ENCODE data around the gene CENPS. TPM values are rescaled to one million over a fixed set of nuclear protein-coding genes. Genes with fewer than 3 reads are reported as not detected.

The CENPS gene
- total and polyA plus RNA-seq, 2 of the 8 experiments (the other 6 are each of a cell fraction or from before 2014, with no cell fraction given): 7.8 to 20.3 TPM

GRCh38 chr1:10424651-10425050 lies 5.6 kb upstream of the CENPS start (continued):
- TF ChIP-seq, protein P1, sequence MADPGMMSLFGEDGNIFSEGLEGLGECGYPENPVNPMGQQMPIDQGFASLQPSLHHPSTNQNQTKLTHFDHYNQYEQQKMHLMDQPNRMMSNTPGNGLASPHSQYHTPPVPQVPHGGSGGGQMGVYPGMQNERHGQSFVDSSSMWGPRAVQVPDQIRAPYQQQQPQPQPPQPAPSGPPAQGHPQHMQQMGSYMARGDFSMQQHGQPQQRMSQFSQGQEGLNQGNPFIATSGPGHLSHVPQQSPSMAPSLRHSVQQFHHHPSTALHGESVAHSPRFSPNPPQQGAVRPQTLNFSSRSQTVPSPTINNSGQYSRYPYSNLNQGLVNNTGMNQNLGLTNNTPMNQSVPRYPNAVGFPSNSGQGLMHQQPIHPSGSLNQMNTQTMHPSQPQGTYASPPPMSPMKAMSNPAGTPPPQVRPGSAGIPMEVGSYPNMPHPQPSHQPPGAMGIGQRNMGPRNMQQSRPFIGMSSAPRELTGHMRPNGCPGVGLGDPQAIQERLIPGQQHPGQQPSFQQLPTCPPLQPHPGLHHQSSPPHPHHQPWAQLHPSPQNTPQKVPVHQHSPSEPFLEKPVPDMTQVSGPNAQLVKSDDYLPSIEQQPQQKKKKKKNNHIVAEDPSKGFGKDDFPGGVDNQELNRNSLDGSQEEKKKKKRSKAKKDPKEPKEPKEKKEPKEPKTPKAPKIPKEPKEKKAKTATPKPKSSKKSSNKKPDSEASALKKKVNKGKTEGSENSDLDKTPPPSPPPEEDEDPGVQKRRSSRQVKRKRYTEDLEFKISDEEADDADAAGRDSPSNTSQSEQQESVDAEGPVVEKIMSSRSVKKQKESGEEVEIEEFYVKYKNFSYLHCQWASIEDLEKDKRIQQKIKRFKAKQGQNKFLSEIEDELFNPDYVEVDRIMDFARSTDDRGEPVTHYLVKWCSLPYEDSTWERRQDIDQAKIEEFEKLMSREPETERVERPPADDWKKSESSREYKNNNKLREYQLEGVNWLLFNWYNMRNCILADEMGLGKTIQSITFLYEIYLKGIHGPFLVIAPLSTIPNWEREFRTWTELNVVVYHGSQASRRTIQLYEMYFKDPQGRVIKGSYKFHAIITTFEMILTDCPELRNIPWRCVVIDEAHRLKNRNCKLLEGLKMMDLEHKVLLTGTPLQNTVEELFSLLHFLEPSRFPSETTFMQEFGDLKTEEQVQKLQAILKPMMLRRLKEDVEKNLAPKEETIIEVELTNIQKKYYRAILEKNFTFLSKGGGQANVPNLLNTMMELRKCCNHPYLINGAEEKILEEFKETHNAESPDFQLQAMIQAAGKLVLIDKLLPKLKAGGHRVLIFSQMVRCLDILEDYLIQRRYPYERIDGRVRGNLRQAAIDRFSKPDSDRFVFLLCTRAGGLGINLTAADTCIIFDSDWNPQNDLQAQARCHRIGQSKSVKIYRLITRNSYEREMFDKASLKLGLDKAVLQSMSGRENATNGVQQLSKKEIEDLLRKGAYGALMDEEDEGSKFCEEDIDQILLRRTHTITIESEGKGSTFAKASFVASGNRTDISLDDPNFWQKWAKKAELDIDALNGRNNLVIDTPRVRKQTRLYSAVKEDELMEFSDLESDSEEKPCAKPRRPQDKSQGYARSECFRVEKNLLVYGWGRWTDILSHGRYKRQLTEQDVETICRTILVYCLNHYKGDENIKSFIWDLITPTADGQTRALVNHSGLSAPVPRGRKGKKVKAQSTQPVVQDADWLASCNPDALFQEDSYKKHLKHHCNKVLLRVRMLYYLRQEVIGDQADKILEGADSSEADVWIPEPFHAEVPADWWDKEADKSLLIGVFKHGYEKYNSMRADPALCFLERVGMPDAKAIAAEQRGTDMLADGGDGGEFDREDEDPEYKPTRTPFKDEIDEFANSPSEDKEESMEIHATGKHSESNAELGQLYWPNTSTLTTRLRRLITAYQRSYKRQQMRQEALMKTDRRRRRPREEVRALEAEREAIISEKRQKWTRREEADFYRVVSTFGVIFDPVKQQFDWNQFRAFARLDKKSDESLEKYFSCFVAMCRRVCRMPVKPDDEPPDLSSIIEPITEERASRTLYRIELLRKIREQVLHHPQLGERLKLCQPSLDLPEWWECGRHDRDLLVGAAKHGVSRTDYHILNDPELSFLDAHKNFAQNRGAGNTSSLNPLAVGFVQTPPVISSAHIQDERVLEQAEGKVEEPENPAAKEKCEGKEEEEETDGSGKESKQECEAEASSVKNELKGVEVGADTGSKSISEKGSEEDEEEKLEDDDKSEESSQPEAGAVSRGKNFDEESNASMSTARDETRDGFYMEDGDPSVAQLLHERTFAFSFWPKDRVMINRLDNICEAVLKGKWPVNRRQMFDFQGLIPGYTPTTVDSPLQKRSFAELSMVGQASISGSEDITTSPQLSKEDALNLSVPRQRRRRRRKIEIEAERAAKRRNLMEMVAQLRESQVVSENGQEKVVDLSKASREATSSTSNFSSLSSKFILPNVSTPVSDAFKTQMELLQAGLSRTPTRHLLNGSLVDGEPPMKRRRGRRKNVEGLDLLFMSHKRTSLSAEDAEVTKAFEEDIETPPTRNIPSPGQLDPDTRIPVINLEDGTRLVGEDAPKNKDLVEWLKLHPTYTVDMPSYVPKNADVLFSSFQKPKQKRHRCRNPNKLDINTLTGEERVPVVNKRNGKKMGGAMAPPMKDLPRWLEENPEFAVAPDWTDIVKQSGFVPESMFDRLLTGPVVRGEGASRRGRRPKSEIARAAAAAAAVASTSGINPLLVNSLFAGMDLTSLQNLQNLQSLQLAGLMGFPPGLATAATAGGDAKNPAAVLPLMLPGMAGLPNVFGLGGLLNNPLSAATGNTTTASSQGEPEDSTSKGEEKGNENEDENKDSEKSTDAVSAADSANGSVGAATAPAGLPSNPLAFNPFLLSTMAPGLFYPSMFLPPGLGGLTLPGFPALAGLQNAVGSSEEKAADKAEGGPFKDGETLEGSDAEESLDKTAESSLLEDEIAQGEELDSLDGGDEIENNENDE (IDR thresholded peaks at IDR 0.05; ENCODE audit: insufficient replicate concordance, low read length): no peak

Measured in H1 (cell line).